Smooth muscle cell (in vitro differentiated cells): ENCODE measurements around the gene APOOL. TPM values are rescaled to one million over a fixed set of nuclear protein-coding genes. Genes with fewer than 3 reads are reported as not detected.

Source experiments
- polyA plus RNA-seq: library from polyadenylated mRNA; unstranded; fragments of >200 nt; fragmentation: Nextera tagmentation; extraction: Ambion mirVana; gene quantifications from 2 replicates; pipeline ENCODE4 v1.2.1, GENCODE V29; 2016
- total RNA-seq: library from RNA; depleted of rRNA; stranded (reverse); fragments of >200 nt; gene quantifications from 2 replicates; pipeline ENCODE4 v1.2.3, GENCODE V29; 2014

Gene APOOL
- total and polyA plus RNA-seq, 2 experiments from 2014 or later: 1.9 to 17.0 TPM

Other genes starting within 250 kb of the APOOL start
- 0.09 TPM in 1 of 2 replicates, not detected in the other for gene SATL1, start 239.9 kb downstream of the APOOL start, total RNA-seq
- gene SATL1, start 239.9 kb downstream of the APOOL start, polyA plus RNA-seq: 0.06 and 0.11 TPM in 2 replicates
- 21.2 and 35.7 TPM in 2 replicates for gene ZNF711, start 240.1 kb downstream of the APOOL start, total RNA-seq
- 8.2 and 14.7 TPM in 2 replicates for gene ZNF711, start 240.1 kb downstream of the APOOL start, polyA plus RNA-seq